NCI-H2171 (cell line): Measurements from ENCODE around the gene ZNF185.

Experiments used
- DNase-seq: peaks from one replicate; lab custom pipeline; 2025; lab: John Stamatoyannopoulos, UW

The ZNF185 gene

GRCh38 chrX:152917656-152918579 lies 20.1 kb downstream of the ZNF185 start:
- DNase-seq: no peak

- no peak for DNase-seq
Observed at GRCh38 chrX:152918707-152919106, 20.8 kb downstream of the ZNF185 start.

GRCh38 chrX:152923599-152923998 lies 25.7 kb downstream of the ZNF185 start:
- DNase-seq: no peak

GRCh38 chrX:152925835-152926234 lies 28.0 kb downstream of the ZNF185 start:
- no peak for DNase-seq

GRCh38 chrX:152926279-152926678 lies 28.4 kb downstream of the ZNF185 start:
- peak; percentile 31 for DNase-seq

GRCh38 chrX:152926923-152927322 lies 29.1 kb downstream of the ZNF185 start:
- DNase-seq: no peak

GRCh38 chrX:152927858-152928760 lies 30.2 kb downstream of the ZNF185 start:
- no peak for DNase-seq

- no peak for DNase-seq
Observed at GRCh38 chrX:152928761-152929400, 31.0 kb downstream of the ZNF185 start.

GRCh38 chrX:152929898-152930297 lies 32.0 kb downstream of the ZNF185 start:
- no peak for DNase-seq

GRCh38 chrX:152930516-152930915 lies 32.6 kb downstream of the ZNF185 start:
- no peak for DNase-seq

- no peak for DNase-seq
Observed at GRCh38 chrX:152932144-152932543, 34.3 kb downstream of the ZNF185 start.

GRCh38 chrX:152932598-152933175 lies 34.8 kb downstream of the ZNF185 start:
- no peak for DNase-seq

- DNase-seq: no peak
Observed at GRCh38 chrX:152936306-152936705, 38.4 kb downstream of the ZNF185 start.

GRCh38 chrX:152937236-152937635 lies 39.4 kb downstream of the ZNF185 start:
- no peak for DNase-seq

GRCh38 chrX:152941328-152942076 lies 43.6 kb downstream of the ZNF185 start:
- peak; percentile 88 for DNase-seq

- DNase-seq: no peak
Observed at GRCh38 chrX:152942077-152942442, 44.2 kb downstream of the ZNF185 start.

- DNase-seq: no peak
Observed at GRCh38 chrX:152943826-152944225, 46.0 kb downstream of the ZNF185 start.

GRCh38 chrX:152945021-152945979 lies 47.4 kb downstream of the ZNF185 start:
- DNase-seq: no peak

GRCh38 chrX:152946681-152947080 lies 48.8 kb downstream of the ZNF185 start:
- DNase-seq: no peak
